Neural cell (in vitro differentiated cells): ENCODE data around the gene TXNDC11. TPM values are rescaled to one million over a fixed set of nuclear protein-coding genes. Genes with fewer than 3 reads are reported as not detected.

ENCODE experiments used
- H2AFZ ChIP-seq: fragments of 200-600, 300-800 bp; sonication (generic), shearing (Covaris generic); 2 replicates; pipeline ENCODE4 v1.6.0; 2014; ENCODE audit warnings: low read depth, mild to moderate bottlenecking, antibody characterized with exemption, low read length, moderate library complexity
- H3F3A ChIP-seq: fragments of 200-600 bp; shearing (Covaris generic); 2 replicates; pipeline ENCODE4 v1.6.1; 2016; ENCODE audit warnings: mild to moderate bottlenecking, moderate library complexity, mixed read lengths, antibody characterized with exemption, low read length; ENCODE audit not compliant: insufficient read depth, poor library complexity, severe bottlenecking
- H3K27ac ChIP-seq: fragments of 200-600, 300-800 bp; sonication (generic), shearing (Covaris generic); 2 replicates; pipeline ENCODE4 v1.5.1; 2014; ENCODE audit warnings: mild to moderate bottlenecking, low read length, moderate library complexity
- H3K27me3 ChIP-seq: fragments of 300-800, 200-600 bp; sonication (generic), shearing (Covaris generic); 2 replicates; pipeline ENCODE4 v1.6.0; 2014; ENCODE audit warnings: mild to moderate bottlenecking, low read depth, low read length, moderate library complexity; ENCODE audit not compliant: insufficient read depth
- H3K36me3 ChIP-seq: fragments of 300-800, 200-600 bp; sonication (generic), shearing (Covaris generic); 2 replicates; pipeline ENCODE4 v1.5.1; 2014; ENCODE audit warnings: mild to moderate bottlenecking, antibody characterized with exemption, low read length, moderate library complexity; ENCODE audit not compliant: insufficient read depth
- H3K4me2 ChIP-seq: fragments of 300-800, 200-600 bp; sonication (generic), shearing (Covaris generic); 2 replicates; pipeline ENCODE4 v1.6.0; 2014; ENCODE audit warnings: mild to moderate bottlenecking, low read length
- H3K4me3 ChIP-seq: fragments of 300-800, 200-600 bp; sonication (generic), shearing (Covaris generic); 2 replicates; pipeline ENCODE4 v1.5.1; 2014; ENCODE audit warnings: mild to moderate bottlenecking, low read length, moderate library complexity
- H3K79me2 ChIP-seq: fragments of 200-600 bp; shearing (Covaris generic); replicated peaks from 2 replicates; pipeline ENCODE4 v1.6.0; 2014; ENCODE audit warnings: mild to moderate bottlenecking, low read length, moderate library complexity; ENCODE audit not compliant: insufficient read depth
- H3K9ac ChIP-seq: fragments of 300-800, 200-600 bp; sonication (generic), shearing (Covaris generic); 2 replicates; pipeline ENCODE4 v1.6.1; 2016; ENCODE audit warnings: mild to moderate bottlenecking, low read length, mixed read lengths
- H3K9me2 ChIP-seq: fragments of 200-600 bp; shearing (Covaris generic); 2 replicates; pipeline ENCODE4 v1.6.1; 2016; ENCODE audit warnings: mild to moderate bottlenecking, low read length, mixed read lengths; ENCODE audit not compliant: insufficient read depth
- H3K9me3 ChIP-seq: fragments of 200-600, 300-800 bp; sonication (generic), shearing (Covaris generic); 2 replicates; pipeline ENCODE4 v1.6.1; 2016; ENCODE audit warnings: mild to moderate bottlenecking, mixed run types, low read length, moderate library complexity, mixed read lengths
- H4K20me1 ChIP-seq: fragments of 200-600 bp; shearing (Covaris generic); 2 replicates; pipeline ENCODE4 v1.6.1; 2016; ENCODE audit warnings: mild to moderate bottlenecking, mixed run types; ENCODE audit not compliant: insufficient read depth
- CTCF ChIP-seq: fragments of 450-650 bp; IDR thresholded peaks from 2 replicates; pipeline ENCODE4 v1.5.1; 2014; ENCODE audit warnings: antibody characterized with exemption, mild to moderate bottlenecking, moderate library complexity; ENCODE audit not compliant: poor library complexity, severe bottlenecking
- EP300 ChIP-seq: fragments of 450-650 bp; conservative IDR thresholded peaks from 2 replicates; pipeline ENCODE4 v1.6.1; 2014; ENCODE audit warnings: antibody characterized with exemption, mild to moderate bottlenecking, moderate library complexity; ENCODE audit not compliant: poor library complexity, severe bottlenecking
- EZH2 ChIP-seq: fragments of 200-600, 300-800 bp; shearing (Covaris generic), sonication (generic); IDR thresholded peaks from 2 replicates; pipeline ENCODE4 v1.6.1; 2014; ENCODE audit warnings: antibody characterized with exemption, low read length, borderline replicate concordance, mild to moderate bottlenecking; ENCODE audit not compliant: insufficient read depth, poor library complexity, severe bottlenecking
- MXI1 ChIP-seq: fragments of 450-650 bp; conservative IDR thresholded peaks from 2 replicates; pipeline ENCODE4 v1.6.1; 2014; ENCODE audit warnings: antibody characterized with exemption, mild to moderate bottlenecking; ENCODE audit not compliant: poor library complexity, severe bottlenecking
- POLR2AphosphoS5 ChIP-seq: IDR thresholded peaks from 2 replicates; pipeline ENCODE4 v1.6.1; 2012
- RAD21 ChIP-seq: fragments of 450-650 bp; conservative IDR thresholded peaks from 2 replicates; pipeline ENCODE4 v1.6.1; 2014; ENCODE audit warnings: antibody characterized with exemption, mild to moderate bottlenecking, moderate library complexity
- REST ChIP-seq: IDR thresholded peaks from 2 replicates; pipeline ENCODE4 v1.6.1; 2012; ENCODE audit warnings: borderline replicate concordance
- SMC3 ChIP-seq: fragments of 450-650 bp; conservative IDR thresholded peaks from 2 replicates; pipeline ENCODE4 v1.6.1; 2014; ENCODE audit warnings: antibody characterized with exemption, mild to moderate bottlenecking, moderate library complexity; ENCODE audit not compliant: poor library complexity
- TAF1 ChIP-seq: IDR thresholded peaks from 2 replicates; pipeline ENCODE4 v1.6.1; 2012; ENCODE audit warnings: low read depth
- polyA plus RNA-seq: library from polyadenylated mRNA; depleted of rRNA; stranded (reverse); fragments of >200 nt; gene quantifications from 2 replicates; pipeline ENCODE4 v1.2.3, GENCODE V29; 2014

TXNDC11 gene
- polyA plus RNA-seq, 1 donor from 2014 or later, result 10.9 TPM

- no peaks in the 10 kb centered on the region for H3K27me3 ChIP-seq
- TF ChIP-seq EZH2 (no peak), EP300 (no peak), TAF1 (no peak), SMC3 (no peak), POLR2AphosphoS5 (no peak), MXI1 (no peak), CTCF (no peak), RAD21 (no peak), REST (no peak)
These were observed 26.3 kb downstream of the TXNDC11 start for GRCh38 chr16:11716336-11716735.

GRCh38 chr16:11715246-11715947 lies 27.3 kb downstream of the TXNDC11 start:
- no peak overlapping the region for H3K27ac ChIP-seq
- TF ChIP-seq RAD21 (no peak), MXI1 (no peak), EZH2 (no peak), REST (no peak), POLR2AphosphoS5 (no peak), SMC3 (no peak), TAF1 (no peak), CTCF (no peak), EP300 (no peak)
- no peak overlapping the region for H3K9ac ChIP-seq
- H3F3A ChIP-seq, result no peaks in the 10 kb centered on the region
- H3K27me3 ChIP-seq, result no peaks in the 10 kb centered on the region
- no peak overlapping the region for H2AFZ ChIP-seq
- no peaks in the 10 kb centered on the region for H3K79me2 ChIP-seq
- H4K20me1 ChIP-seq, result no peaks in the 10 kb centered on the region
- H3K4me3 ChIP-seq, result no peak overlapping the region
- H3K4me2 ChIP-seq, result no peak overlapping the region
- H3K9me2 ChIP-seq, result no peaks in the 10 kb centered on the region
- H3K36me3 ChIP-seq, result no peaks in the 10 kb centered on the region
- no peaks in the 10 kb centered on the region for H3K9me3 ChIP-seq

More at GRCh38 chr16:11716336-11716735, 26.3 kb downstream of the TXNDC11 start:
- Histone ChIP-seq H3K9me3 (no peaks in the 10 kb centered on the region), H3F3A (no peaks in the 10 kb centered on the region), H2AFZ (no peak overlapping the region), H4K20me1 (no peaks in the 10 kb centered on the region), H3K36me3 (no peaks in the 10 kb centered on the region), H3K27ac (no peak overlapping the region), H3K9me2 (no peaks in the 10 kb centered on the region), H3K4me3 (no peak overlapping the region), H3K79me2 (no peaks in the 10 kb centered on the region), H3K9ac (no peak overlapping the region), H3K4me2 (no peak overlapping the region)
